ENCODE data around the gene NUTF2. TPM values are rescaled to one million over a fixed set of nuclear protein-coding genes. Genes with fewer than 3 reads are reported as not detected.

NUTF2 gene
- total RNA-seq (2014; rRNA removed; shearing (Covaris generic)): 419 and 444 TPM in 2 replicates

DNA sequence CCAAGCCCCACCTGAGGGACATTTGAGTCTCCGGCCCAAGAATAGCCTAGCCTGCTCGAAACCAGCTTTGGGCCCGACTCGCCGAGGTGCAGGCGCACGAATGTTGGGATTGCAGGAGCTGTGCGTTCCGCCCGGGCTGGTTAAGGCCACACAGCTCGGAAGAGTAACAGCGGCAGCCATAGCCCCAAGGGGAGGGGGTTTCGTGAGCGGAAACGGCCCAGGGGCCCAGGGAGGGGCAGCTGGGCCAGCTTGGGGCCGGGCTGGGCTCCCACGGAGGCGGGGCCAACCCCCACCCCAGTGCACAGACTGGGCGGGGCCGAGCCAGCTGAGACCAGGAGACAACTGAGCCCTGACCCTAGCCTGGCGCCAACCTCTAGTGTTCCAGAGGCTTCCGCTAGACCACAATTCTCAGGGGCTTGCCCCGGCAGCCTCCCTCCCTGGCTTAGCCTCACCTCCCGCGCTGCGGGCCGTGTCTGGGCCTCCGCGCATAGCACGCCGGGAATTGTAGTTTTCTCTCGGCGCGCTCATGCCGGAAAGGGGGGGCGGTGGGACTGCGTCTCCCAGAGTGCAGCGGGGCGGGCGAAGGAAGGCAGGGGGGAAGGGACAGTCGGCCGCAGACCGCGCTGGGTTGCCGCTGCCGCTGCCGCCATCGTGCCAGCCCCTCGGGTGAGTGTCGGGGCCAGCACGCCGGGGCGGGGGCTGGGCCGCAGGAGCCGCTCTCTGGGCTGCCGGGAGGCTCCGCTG is at the start of gene NUTF2:
Gene NUTF2 (plus strand): TSS at position 614 of the 744 bp plus-strand sequence. CDS start 18,198 bp downstream, outside the sequence.
- DNase-seq (ENCODE audit: low spot score): peak; percentile 92
- in situ Hi-C loops (cut with HindIII; ENCODE audit: low sequenced_read_pairs): no loop called here

DNA sequence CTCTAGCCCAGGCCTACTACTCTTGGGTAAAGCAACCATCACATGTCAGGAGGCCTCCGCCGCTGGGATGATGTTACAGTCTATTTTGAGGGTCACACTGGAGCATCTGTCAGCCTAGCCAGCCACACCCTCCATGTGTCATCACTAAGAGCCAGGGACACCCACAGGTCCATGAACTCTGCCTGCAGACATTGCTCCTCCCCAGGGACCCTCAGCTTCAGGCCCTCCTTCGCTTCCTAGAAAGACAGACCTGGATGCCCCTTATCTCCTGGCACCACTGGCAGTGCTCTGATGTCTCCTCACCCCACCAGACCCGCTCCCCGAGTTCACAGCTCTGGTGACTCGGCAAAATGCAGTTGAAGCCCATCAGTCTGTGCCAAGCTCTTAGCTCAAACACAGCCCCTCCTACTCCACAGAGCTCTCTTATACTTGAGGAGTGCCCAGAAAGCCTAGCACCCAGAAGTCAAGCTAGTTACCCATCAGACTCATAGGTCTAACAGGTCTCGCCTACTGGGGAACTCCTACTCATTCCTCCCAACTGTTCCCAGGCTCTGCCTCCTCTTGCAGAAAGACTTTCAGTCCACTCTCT is 46.3 kb upstream of the NUTF2 start:
- in situ Hi-C loops (cut with HindIII; ENCODE audit: low sequenced_read_pairs): no loop called here
- DNase-seq (ENCODE audit: low spot score): no peak

DNA sequence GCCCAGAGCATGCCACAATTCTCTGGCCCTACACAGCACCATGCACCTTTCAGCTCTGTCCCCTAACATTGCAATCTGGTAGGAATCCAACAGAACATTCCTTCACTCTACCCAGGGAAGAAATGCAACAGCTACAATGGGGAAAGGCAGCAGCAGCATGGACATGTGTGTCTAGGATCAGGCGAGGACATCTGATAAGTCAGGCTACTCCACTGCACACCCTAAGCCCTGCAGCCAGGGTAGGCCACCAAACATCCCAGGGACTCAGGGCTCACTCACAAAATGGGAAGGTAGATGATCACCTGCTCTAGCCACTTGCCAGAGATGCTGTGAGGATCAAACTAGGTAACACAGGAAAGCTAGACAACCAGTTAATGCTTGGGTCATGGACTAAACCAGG is 45.5 kb upstream of the NUTF2 start:
- in situ Hi-C loops (cut with HindIII; ENCODE audit: low sequenced_read_pairs): no loop called here
- no peak for DNase-seq (ENCODE audit: low spot score)

DNA sequence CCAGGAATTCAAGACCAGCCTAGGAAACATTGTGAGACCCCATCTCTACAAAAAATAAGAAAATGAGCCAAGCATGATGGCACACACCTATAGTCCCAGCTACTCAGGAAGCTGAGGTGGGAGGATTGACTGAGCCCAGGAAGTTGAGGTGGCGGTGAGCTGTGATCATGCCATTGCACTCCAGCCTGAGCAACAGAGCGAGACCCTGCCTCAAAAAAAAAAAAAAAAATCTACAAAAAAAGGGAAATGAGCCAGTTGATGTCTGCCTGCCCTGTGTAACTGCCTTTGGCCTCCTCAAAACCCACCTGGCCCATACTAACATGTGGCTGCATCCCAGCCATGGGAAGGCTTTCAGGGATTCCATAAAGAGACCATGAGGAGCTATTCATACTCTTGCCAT is 44.9 kb upstream of the NUTF2 start:
- in situ Hi-C loops (cut with HindIII; ENCODE audit: low sequenced_read_pairs): no loop called here
- DNase-seq (ENCODE audit: low spot score): no peak

DNA sequence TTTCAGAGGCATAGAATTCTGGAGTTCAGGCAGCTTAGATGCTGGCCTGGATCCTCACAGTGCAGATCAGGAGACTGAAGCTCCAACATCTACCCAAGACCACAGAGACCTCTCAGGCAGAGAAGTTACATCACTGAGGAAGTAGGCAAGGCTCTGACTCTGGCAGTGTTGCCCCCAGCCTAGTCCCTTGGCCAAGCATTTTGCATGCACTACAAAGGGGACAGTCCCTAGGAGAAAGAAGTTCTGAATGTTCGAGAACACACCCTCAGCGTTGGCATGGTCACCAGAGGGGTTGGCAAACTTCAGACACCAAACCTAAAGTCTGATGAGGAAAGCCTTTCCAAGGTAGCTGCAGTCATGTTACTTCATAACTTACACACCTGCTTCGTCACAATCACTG is 42.8 kb upstream of the NUTF2 start:
- in situ Hi-C loops (cut with HindIII; ENCODE audit: low sequenced_read_pairs): no loop called here
- no peak for DNase-seq (ENCODE audit: low spot score)

DNA sequence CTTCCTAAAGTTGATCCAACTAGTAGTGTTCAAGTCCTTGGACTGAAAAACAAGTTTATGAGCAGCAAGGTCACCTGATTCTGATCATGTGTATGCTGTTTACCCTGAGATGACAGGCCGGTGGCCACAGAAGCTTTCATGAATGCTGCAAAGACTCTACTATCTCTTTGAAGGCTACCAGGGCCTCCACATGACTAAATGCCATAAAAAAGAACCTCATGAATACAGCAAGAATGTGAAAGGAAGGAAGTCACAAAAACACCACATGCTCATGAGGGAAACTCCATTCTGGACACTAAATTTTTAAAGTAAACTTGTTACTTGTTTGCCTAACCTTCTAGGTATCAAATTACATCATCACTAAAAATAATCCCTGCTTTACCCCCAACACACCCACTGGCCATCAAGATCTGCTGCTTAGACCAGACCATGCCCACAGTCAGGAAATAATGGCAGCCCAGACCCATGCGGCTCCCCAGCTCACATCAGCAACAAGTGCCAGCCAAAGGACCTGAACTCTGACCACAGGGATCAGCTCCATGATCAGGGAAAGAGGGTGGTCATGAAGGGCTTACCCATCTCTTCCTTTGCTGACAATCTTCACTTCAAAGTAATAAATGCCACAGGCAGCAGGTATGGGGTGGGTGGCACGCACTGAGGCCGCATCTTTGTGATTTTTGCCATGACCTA is 41.7 kb upstream of the NUTF2 start:
- DNase-seq (ENCODE audit: low spot score): no peak
- in situ Hi-C loops (cut with HindIII; ENCODE audit: low sequenced_read_pairs): no loop called here

DNA sequence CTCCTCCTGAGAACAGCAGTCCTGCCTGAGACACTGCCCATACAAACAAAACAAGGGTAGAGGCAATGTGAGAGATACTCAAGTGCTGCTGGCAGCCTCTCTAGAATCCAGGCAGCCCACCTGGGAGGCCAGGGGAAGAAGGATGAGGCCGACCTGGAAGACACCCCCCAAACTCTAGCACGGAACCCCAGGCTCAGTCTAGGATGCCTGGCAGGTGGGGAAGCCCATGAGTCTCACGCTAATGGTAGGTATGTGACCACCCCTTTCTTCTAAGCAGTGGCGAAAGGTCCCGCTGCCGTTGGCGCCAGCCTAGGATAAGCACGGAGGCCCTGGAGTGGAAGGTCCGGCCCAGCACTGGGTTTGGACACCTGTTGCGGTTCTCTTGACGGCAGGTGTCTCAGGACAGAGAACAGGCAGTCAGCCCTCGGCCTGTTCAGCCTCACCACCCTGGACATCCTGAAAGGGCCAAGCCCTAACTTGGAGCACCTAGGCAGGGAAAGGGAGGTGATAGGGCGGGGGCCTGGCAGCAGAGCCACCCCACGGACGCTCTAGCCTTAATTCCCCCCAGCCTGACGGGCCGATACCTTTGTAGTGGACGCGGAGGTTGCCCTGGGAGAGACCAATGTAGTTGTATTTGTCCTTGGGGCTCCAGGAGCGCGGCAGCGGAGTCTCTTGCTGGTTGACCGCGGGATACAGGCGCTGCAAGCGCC is 40.9 kb upstream of the NUTF2 start:
- no peak for DNase-seq (ENCODE audit: low spot score)
- in situ Hi-C loops (cut with HindIII; ENCODE audit: low sequenced_read_pairs): no loop called here

DNA sequence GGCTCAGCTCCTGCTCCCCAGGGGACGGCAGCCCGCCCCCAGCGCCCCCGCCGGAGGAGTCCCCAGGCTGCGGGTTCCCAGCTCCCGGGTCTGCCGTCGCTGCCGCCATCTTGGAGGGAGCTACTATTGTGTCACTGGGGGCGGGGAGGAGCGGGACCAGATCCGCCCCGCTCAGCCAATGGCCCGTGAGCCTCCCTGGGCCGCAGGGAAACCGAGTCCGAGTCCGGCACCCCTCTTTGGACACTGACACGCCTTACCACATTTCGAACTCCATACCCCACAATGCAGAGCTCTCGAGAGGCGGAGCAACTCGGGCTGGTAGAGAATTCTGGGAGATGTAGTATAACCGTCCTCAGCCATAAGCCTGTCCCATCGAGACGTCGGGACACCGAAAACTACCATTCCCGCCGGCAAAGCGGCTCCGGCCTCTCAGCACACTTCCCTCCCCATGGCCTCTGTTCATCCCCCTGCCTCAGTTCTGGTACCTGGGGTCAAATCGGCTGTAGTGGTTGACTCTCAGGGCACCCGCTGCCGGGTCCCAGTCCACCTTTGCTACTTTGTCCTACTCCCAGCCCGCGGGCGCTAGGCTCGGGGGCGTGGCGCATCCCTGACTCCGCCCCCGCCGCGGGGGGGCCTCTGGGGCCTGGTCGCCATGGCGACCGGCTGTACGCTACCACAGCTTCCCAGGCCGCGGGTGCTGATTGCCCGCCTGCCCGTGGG is 40.1 kb upstream of the NUTF2 start, which contains the start of the genes RANBP10 and TSNAXIP1:
Gene RANBP10 (minus strand): TSS at position 133 of the 720 bp plus-strand sequence. CDS start 24 bp downstream, at position 109.
Gene TSNAXIP1 (plus strand): TSS at position 462 of the 720 bp plus-strand sequence. CDS start 261 bp downstream, outside the sequence.
- DNase-seq (ENCODE audit: low spot score): peak; percentile 100
- in situ Hi-C loops (cut with HindIII; ENCODE audit: low sequenced_read_pairs): no loop called here

DNA sequence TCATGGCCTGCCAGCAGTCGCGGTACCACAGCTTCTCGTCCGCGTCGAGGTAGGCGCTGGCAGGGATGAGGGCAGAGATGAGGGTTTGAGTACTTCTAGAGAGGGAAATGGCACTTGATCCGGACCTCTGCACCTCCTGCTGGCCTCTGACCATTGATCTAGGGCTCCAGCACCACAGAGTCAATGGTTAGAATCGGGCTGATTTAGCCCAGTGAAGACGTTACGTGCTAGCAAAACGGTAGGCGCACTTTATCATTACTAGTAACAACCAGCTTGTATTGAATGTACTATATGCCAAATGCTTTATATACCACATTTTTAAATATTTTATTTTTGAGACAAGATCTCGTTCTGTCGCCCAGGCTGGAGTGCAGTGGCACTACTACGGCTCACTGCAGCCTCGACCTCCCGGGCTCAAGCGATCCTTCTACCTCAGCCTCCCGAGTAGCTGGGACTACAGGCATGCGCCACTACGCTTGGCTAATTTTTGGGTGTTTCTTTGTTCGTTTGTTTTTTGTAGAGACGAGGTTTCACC is 39.5 kb upstream of the NUTF2 start:
- in situ Hi-C loops (cut with HindIII; ENCODE audit: low sequenced_read_pairs): no loop called here
- DNase-seq (ENCODE audit: low spot score): no peak

DNA sequence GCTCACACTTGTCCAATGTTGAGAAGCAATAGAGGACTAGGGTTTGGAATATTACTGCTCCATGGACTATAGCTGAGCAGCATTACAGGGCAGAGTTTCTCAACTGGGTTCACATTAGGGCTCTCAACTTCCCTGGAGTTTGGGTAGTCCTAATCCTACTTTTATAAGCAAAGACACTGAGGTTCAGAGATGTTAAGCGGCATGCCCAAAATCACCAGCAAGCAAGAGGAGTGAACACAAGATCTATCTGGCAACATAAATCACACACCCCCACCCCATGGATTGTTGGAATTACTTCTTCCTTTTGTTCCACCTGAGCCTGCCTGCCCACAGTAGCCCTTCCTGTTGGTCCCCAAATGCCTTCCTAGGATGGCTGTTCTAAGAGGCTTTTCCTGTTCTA is 34.8 kb upstream of the NUTF2 start:
- in situ Hi-C loops (cut with HindIII; ENCODE audit: low sequenced_read_pairs): no loop called here
- DNase-seq (ENCODE audit: low spot score): no peak

DNA sequence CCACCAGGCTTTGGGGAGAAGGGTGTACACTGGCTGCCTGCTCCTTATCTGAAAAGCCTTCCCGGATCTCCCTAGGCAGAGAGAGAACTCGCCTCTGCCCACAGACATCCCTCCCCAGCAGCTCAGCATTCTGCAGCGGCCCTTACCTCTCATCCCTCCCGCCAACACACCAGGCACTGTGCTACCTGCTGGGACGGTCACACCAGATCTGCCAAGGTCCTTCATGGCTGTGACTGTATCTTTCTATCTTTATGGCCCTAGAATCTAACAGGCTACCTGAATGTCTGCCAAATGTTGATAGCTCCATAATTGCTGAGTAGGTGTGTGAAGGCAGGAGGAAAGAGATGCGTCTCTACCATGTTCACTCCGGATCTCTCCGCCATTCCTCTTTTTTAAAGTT is 32.2 kb upstream of the NUTF2 start:
- DNase-seq (ENCODE audit: low spot score): no peak
- in situ Hi-C loops (cut with HindIII; ENCODE audit: low sequenced_read_pairs): no loop called here

DNA sequence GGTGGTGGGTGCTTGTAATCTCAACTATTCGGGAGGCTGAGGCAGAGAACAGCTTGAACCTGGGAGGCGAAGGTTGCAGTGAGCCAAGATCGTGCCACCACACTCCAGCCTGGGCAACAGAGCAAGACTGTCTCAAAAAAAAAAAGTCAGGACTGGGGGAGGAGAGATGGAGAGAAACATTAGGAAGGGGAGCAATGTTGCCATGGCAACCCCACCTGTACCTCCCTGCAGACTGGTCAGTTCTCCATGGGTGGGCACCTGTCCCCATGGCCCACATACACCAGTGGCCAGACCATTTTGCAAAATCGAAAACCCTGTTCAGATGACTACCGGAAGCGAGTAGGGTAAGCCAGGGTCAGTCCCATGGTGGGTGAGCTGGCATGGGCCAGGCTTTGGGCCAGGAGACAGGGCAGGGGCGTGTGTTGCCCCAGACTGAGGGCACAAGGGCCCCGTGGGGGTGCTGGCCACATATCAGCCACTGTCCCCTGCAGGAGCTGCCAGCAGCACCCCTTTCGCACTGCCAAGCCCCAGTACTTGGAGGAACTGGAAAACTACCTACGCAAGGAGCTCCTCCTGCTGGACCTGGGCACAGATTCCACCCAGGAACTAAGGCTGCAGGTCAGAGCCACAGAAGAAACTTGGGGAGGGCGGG is 26.0 kb upstream of the NUTF2 start:
- in situ Hi-C loops (cut with HindIII; ENCODE audit: low sequenced_read_pairs): loop anchor here (5.0 kb wide), 3 partner anchors 57 to 103 kb away; partner anchors contain the start of gene GFOD2
- no peak for DNase-seq (ENCODE audit: low spot score)

DNA sequence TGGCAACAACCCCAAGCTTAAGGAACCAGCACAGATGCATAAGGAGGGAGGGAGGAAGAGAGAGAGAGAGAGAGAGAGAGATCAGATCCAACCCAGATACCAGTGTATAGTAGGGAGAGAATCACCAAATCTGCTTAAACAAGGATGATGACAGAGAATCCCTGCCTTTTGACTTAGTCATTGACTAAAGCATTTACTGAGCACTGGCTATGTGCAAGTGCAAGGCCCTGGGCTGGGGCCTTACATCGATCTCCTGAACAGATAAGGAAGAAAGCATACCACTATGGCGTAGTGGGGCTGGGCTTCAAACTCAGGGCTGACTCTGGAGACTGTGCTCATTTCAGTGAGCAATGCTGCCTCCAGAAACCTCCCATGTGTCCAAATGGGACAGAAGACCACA is 24.2 kb upstream of the NUTF2 start:
- no peak for DNase-seq (ENCODE audit: low spot score)
- in situ Hi-C loops (cut with HindIII; ENCODE audit: low sequenced_read_pairs): loop anchor here (5.0 kb wide), 3 partner anchors 55 to 105 kb away; partner anchors contain the start of gene GFOD2

DNA sequence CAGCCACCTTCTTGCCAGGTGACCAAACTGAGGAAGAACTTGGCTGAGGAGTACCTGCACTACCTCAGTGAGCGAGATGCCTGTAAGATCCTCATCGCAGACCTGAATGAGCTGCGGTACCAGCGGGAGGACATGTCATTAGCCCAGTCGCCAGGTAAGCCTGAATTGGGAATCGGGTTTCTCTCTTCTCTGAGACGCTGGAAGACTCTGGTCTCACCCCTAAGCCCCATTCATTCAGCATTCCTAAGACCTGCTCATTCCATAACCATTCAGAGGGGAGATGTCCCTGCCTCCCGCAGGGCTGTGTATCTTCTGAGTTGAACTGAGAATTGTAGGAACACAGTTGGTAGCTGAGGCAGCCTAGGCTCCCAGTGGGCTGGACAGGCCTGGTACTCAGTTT is 21.6 kb upstream of the NUTF2 start:
- no peak for DNase-seq (ENCODE audit: low spot score)
- in situ Hi-C loops (cut with HindIII; ENCODE audit: low sequenced_read_pairs): no loop called here

DNA sequence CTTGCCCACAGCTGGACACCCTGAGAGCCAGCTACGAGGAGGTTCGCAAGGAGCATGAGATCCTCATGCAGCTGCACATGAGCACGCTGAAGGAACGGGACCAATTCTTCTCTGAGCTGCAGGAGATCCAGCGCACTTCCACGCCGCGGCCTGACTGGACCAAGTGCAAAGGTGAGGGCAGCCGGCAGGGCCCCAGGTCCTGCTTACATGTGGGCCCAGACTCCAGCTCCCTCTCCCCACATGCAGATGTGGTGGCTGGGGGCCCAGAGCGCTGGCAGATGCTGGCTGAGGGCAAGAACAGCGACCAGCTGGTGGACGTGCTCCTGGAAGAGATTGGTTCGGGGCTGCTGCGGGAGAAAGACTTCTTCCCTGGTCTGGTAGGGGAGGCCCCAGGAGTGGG is 20.8 kb upstream of the NUTF2 start:
- in situ Hi-C loops (cut with HindIII; ENCODE audit: low sequenced_read_pairs): no loop called here
- no peak for DNase-seq (ENCODE audit: low spot score)

DNA sequence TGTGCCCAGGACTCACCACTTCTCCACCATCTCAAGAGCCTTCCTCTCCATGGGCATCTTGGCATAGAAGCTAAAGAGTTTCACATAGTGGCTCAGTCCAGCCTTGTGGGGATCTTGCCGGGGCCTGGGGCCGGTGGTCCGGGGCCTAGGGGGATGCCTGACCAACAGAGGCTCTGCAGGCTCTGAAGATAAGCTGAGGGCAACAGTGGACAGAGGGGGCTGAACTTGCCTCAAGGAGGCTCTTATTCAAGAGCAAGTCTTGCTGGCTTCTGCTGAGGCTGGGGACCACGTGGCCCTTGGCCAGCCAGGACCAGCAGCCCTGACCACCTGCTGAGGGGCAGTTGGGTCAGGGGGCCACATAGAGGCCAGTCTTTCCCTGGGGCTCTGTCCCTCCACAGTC is 18.1 kb upstream of the NUTF2 start:
- DNase-seq (ENCODE audit: low spot score): no peak
- in situ Hi-C loops (cut with HindIII; ENCODE audit: low sequenced_read_pairs): no loop called here

DNA sequence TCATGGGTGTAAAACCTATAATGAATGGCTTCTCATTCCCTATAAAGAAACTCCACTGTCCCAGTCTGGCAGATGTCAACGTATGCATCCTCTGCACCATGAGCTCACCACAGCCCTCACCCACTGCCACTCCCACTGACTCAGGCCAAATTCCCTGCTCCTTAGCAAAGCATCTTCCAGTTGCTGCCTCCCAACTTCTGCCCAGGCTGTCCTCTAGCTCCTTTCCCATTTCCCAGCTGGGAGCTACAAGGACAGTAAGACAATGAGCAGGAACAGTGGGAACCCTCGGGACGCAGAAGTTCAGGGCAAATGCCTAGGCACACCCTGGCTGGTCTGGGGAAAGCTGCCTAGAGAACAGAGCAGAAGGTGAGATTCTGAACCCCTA is 13.7 kb upstream of the NUTF2 start:
- in situ Hi-C loops (cut with HindIII; ENCODE audit: low sequenced_read_pairs): no loop called here
- DNase-seq (ENCODE audit: low spot score): no peak

All from G401 (cell line).